Mucosa of gallbladder (tissue), 1 donor: ENCODE data around the gene ACKR3. TPM values are rescaled to one million over a fixed set of nuclear protein-coding genes. Genes with fewer than 3 reads are reported as not detected.

Source experiments
- DNase-seq: peaks from one replicate; pipeline ENCODE4 v3.0.0-alpha.2; 2020; ENCODE audit warnings: low spot score
- total RNA-seq: library from RNA; stranded (reverse); gene quantifications from one replicate; pipeline ENCODE4 v1.2.1, GENCODE V29; 2021
- donor health status: DM: no; HTN: no; CAD: no.

ACKR3 gene
- total RNA-seq, 1 donor from 2014 or later, result 12.0 TPM

- DNase-seq, result no peak
Observed at GRCh38 chr2:236629961-236630872, 60.6 kb downstream of the ACKR3 start.

- peak; percentile 25 for DNase-seq
Observed at GRCh38 chr2:236631281-236631855, 61.7 kb downstream of the ACKR3 start.

GRCh38 chr2:236631856-236632291 is 62.2 kb downstream of the ACKR3 start:
- DNase-seq, result no peak
